B cell (primary cell): Measurements from ENCODE around the gene LRRC73. TPM values are rescaled to one million over a fixed set of nuclear protein-coding genes. Genes with fewer than 3 reads are reported as not detected.

Experiments used
- ATAC-seq: fragments of 200-7000 bp; cut with Tn5 transposase; one replicate; pipeline ENCODE4 v1.10.0; 2021; ENCODE audit warnings: low read depth, mild to moderate bottlenecking, moderate number of reproducible peaks, moderate library complexity
- CTCF ChIA-PET: fragments of 350-600 bp; sonication (Branson Sonifier 250); formaldehyde crosslinking; loops from one replicate; lab custom pipeline; 2021; ENCODE audit warnings: antibody characterized with exemption, inconsistent platforms; lab: Charles Lee
- POLR2A ChIA-PET: fragments of 350-600 bp; sonication (Branson Sonifier 250); formaldehyde crosslinking; loops from one replicate; lab custom pipeline; 2021; ENCODE audit warnings: antibody characterized with exemption; lab: Charles Lee
- DNase-seq: peaks from one replicate; pipeline ENCODE4 v3.0.0; 2013
- H2AFZ ChIP-seq: 2 replicates; pipeline ENCODE4 v1.6.1; 2012; ENCODE audit warnings: mild to moderate bottlenecking, low read depth, low read length; ENCODE audit not compliant: insufficient read depth, poor library complexity, severe bottlenecking
- H3K27ac ChIP-seq, 2 donors: 1 replicate in 1 of 2; 2 replicates in 1 of 2; pipeline ENCODE4 v1.5.1; 2012 to 2013; ENCODE audit warnings: low read length in 2 of 2, mild to moderate bottlenecking in 2 of 2, moderate library complexity in 1 of 2
- H3K27me3 ChIP-seq, 4 experiments: fragments of 200-600 bp in 1 of 4; sonication (generic) in 1 of 4; replicated peaks in 1 of 4; 1 replicate in 2 of 4; 2 replicates in 2 of 4; pipeline versions ENCODE4 v1.6.1 to v1.7.0; 2013 to 2016; ENCODE audit warnings: low read length in 3 of 4, mild to moderate bottlenecking in 2 of 4, mixed read lengths in 1 of 4, moderate library complexity in 1 of 4; ENCODE audit not compliant: insufficient read depth in 4 of 4, control insufficient read depth in 3 of 4; ENCODE audit errors: control extremely low read depth in 1 of 4
- H3K36me3 ChIP-seq, 2 experiments: replicated peaks in 1 of 2; 1 replicate in 1 of 2; 2 replicates in 1 of 2; pipeline versions ENCODE4 v1.6.1 to v1.7.1; 2013; ENCODE audit warnings: low read length in 1 of 2; ENCODE audit not compliant: insufficient read depth in 2 of 2, control insufficient read depth in 1 of 2; ENCODE audit errors: control extremely low read depth in 1 of 2, extremely low read depth in 1 of 2
- H3K4me1 ChIP-seq, 2 donors: fragments of 200-600 bp in 1 of 2; sonication (generic) in 1 of 2; 1 replicate in 1 of 2; 2 replicates in 1 of 2; pipeline versions ENCODE4 v1.5.1 to v1.6.1; 2013 to 2017; ENCODE audit warnings: low read length in 2 of 2; ENCODE audit not compliant: control insufficient read depth in 2 of 2, insufficient read depth in 2 of 2
- H3K4me2 ChIP-seq: replicated peaks from 2 replicates; pipeline ENCODE3; 2012; ENCODE audit warnings: mild to moderate bottlenecking, low read depth, low read length; ENCODE audit not compliant: poor library complexity, severe bottlenecking
- H3K4me3 ChIP-seq, 5 experiments: fragments of 200-600 bp in 1 of 5; sonication (generic) in 1 of 5; 1 replicate in 3 of 5; 2 replicates in 2 of 5; pipeline versions ENCODE4 v1.5.1 to v1.7.0; 2011 to 2016; ENCODE audit warnings: low read length in 4 of 5, mild to moderate bottlenecking in 4 of 5, low read depth in 2 of 5, control low read depth in 1 of 5, moderate library complexity in 1 of 5; ENCODE audit not compliant: insufficient read depth in 1 of 5; ENCODE audit errors: control extremely low read depth in 1 of 5, extremely low read depth in 1 of 5
- H3K79me2 ChIP-seq: fragments of 200-600 bp; sonication (generic); one replicate; pipeline ENCODE4 v1.6.0; 2016; ENCODE audit warnings: low read length; ENCODE audit not compliant: control insufficient read depth, insufficient read depth
- H3K9ac ChIP-seq: fragments of 200-600 bp; sonication (generic); 2 replicates; pipeline ENCODE4 v1.6.1; 2017; ENCODE audit warnings: mild to moderate bottlenecking, low read length, moderate library complexity
- H3K9me3 ChIP-seq, 3 donors: one replicate each; pipeline versions ENCODE4 v1.6.1 to v1.7.1; 2013; ENCODE audit warnings: low read length in 2 of 3; ENCODE audit not compliant: control insufficient read depth in 2 of 3, insufficient read depth in 1 of 3; ENCODE audit errors: control extremely low read depth in 1 of 3
- H4K20me1 ChIP-seq: 2 replicates; pipeline ENCODE4 v1.6.0; 2012; ENCODE audit warnings: mild to moderate bottlenecking, low read length; ENCODE audit not compliant: insufficient read depth, control insufficient read depth, poor library complexity, severe bottlenecking
- H3K27ac Mint-ChIP-seq: one replicate; pipeline ENCODE4 v1.8.0; 2021; ENCODE audit warnings: mixed read lengths
- H3K27me3 Mint-ChIP-seq: one replicate; pipeline ENCODE4 v1.8.0; 2021; ENCODE audit warnings: mixed read lengths
- H3K4me1 Mint-ChIP-seq: one replicate; pipeline ENCODE4 v1.8.0; 2021; ENCODE audit warnings: mixed read lengths
- H3K4me3 Mint-ChIP-seq: one replicate; pipeline ENCODE4 v1.8.0; 2021; ENCODE audit warnings: mixed read lengths
- H3K9me3 Mint-ChIP-seq: one replicate; pipeline ENCODE4 v1.8.0; 2022; ENCODE audit warnings: mixed read lengths; ENCODE audit not compliant: insufficient read depth
- EZH2 ChIP-seq: IDR thresholded peaks from 2 replicates; pipeline ENCODE4 v1.6.1; 2012; ENCODE audit warnings: borderline replicate concordance, low read depth, mild to moderate bottlenecking, moderate library complexity, low read length; ENCODE audit not compliant: insufficient read depth, poor library complexity, severe bottlenecking
- WGBS: methylation state at CpG from one replicate; pipeline ENCODE4 v1.1.5; 2013; ENCODE audit warnings: missing lambda C conversion rate; ENCODE audit not compliant: insufficient coverage; 5-methylcytosine and 5-hydroxymethylcytosine counted together
- intact Hi-C: fragments of 100-400 bp; cut with micrococcal nuclease; formaldehyde crosslinking; loops from one replicate; pipeline ENCODE4 v1.10.0; 2022
- polyA plus RNA-seq: library from polyadenylated mRNA; depleted of rRNA; stranded (reverse); fragments of >200 nt; gene quantifications from 2 replicates; pipeline ENCODE4 v1.2.3, GENCODE V29; 2012
- total RNA-seq, 2 donors: library from RNA; stranded (reverse); fragments of 120-200 nt in 1 of 2; gene quantifications; 1 replicate in 1 of 2; 2 replicates in 1 of 2; pipeline versions ENCODE4 v1.2.3 to v1.2.4, GENCODE V29; 2013 to 2022
- TF ChIP-seq, protein P1 (sequence below): fragments of 200-600 bp; IDR thresholded peaks from one replicate; pipeline ENCODE4 v1.8.0; 2022; ENCODE audit warnings: antibody characterized with exemption, mild to moderate bottlenecking

Gene LRRC73
- total and polyA plus RNA-seq, 2 donors (not counting 1 experiment from before 2014, with no cell fraction given): 0.06 to 0.99 TPM

DNA sequence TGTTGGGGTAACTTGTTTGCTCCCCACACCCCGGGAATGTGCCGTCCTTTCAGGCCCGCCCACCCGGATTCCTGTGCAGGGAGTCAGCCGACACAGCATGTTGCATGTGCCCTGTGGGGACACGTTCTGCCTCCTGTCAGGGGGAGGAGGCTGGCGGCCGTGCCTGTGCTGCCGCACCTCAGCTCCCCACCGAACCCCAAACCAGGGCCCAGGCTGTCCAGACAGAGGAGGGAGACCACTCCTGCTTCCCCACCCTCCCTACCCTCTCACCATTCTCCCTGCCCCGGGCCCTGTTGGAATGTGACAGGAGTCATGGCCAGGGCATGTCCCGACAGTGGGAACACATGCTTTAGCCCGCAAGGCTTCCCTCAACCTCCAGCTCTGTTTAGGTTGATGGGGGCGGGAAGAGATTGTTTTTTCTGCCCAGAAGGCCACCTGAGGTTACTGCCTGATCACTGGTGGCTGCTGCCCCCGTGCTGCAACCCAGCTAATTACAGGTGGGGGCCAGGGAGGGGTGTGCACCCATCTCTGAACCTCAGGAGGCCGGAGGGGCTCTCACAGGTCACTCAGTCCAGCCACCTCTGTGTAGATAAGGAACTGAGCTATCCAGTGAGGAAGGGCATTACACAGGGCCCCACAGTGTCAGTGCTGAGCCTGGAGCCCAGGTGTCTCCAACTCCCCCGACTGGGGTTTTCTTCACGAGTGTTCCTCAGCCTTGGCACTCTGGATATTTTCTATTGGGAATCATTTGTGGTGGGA, 13.6 kb downstream of the LRRC73 start:
- no peak for TF ChIP-seq EZH2
- TF ChIP-seq, protein P1, sequence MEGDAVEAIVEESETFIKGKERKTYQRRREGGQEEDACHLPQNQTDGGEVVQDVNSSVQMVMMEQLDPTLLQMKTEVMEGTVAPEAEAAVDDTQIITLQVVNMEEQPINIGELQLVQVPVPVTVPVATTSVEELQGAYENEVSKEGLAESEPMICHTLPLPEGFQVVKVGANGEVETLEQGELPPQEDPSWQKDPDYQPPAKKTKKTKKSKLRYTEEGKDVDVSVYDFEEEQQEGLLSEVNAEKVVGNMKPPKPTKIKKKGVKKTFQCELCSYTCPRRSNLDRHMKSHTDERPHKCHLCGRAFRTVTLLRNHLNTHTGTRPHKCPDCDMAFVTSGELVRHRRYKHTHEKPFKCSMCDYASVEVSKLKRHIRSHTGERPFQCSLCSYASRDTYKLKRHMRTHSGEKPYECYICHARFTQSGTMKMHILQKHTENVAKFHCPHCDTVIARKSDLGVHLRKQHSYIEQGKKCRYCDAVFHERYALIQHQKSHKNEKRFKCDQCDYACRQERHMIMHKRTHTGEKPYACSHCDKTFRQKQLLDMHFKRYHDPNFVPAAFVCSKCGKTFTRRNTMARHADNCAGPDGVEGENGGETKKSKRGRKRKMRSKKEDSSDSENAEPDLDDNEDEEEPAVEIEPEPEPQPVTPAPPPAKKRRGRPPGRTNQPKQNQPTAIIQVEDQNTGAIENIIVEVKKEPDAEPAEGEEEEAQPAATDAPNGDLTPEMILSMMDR: peak; percentile 40
- no peak overlapping the region for H3K9ac ChIP-seq
- no peak overlapping the region for H2AFZ ChIP-seq
- Mint-ChIP-seq H3K4me3 (no peak overlapping the region), H3K27me3 (no peaks in the 10 kb centered on the region), H3K4me1 (peaks cover 12% of the 10 kb centered on the region), H3K9me3 (no peaks in the 10 kb centered on the region), H3K27ac (no peak overlapping the region)
- H3K4me1 ChIP-seq: peaks cover 0 to 6% of the 10 kb centered on the region in 2 donors
- peak; percentile 39 for DNase-seq
- H3K27me3 ChIP-seq: no peaks in the 10 kb centered on the region
- H3K4me2 ChIP-seq: no peak overlapping the region
- H4K20me1 ChIP-seq: no peaks in the 10 kb centered on the region
- intact Hi-C loops: no loop called here
- 98% methylated on average over 11 of the region's 18 CpGs for WGBS
- no peaks in the 10 kb centered on the region for H3K9me3 ChIP-seq
- H3K4me3 ChIP-seq: no peak overlapping the region
- H3K36me3 ChIP-seq: peaks cover 0 to 58% of the 10 kb centered on the region in 2 experiments
- ChIA-PET CTCF (interaction anchor here (0.7 to 8.0 kb wide), 5 partner anchors 9 to 233 kb away, joined by 3 to 69 read pairs (median 4); no protein-coding TSS in a partner anchor), POLR2A (no interaction called here)
- no peak overlapping the region for H3K27ac ChIP-seq
- peak; percentile 39 for ATAC-seq
- peaks cover 30% of the 10 kb centered on the region for H3K79me2 ChIP-seq

DNA sequence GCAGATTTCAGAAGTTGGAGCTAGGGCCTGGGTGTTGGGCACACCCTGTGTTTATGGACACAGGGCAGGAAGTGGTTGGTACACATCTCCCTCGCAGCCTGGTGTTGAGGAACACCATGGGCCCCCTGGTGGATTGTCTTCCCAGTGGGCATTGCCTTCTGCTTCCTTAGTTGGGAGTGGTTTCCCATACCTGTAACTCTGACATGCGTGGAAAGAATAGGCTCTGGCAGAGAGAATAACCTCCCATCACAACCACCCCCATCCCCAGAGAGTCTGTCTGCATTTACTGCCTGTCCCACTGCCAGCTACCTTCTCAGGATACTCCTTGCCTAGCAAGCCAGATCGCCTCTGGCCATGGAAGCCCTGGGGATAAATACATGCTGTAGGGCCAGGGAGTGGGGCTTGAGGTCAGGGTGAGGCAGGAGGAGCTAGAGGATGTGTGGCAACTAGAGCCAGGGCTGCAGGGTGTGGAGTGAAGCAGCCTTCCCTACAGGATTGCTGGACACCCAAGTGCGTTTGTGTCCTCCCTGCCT, 14.7 kb downstream of the LRRC73 start:
- no peak overlapping the region for H3K4me2 ChIP-seq
- Mint-ChIP-seq H3K27me3 (no peaks in the 10 kb centered on the region), H3K4me1 (peaks cover 12% of the 10 kb centered on the region), H3K27ac (no peak overlapping the region), H3K9me3 (no peaks in the 10 kb centered on the region), H3K4me3 (no peak overlapping the region)
- no peak overlapping the region for H3K4me3 ChIP-seq
- intact Hi-C loops: no loop called here
- 73% methylated on average over 3 of the region's 4 CpGs for WGBS
- no peak overlapping the region for H2AFZ ChIP-seq
- H3K36me3 ChIP-seq: peaks cover 0 to 49% of the 10 kb centered on the region in 2 experiments
- H3K4me1 ChIP-seq: peaks cover 0 to 6% of the 10 kb centered on the region in 2 donors
- DNase-seq (no peak), ATAC-seq (no peak)
- no peaks in the 10 kb centered on the region for H3K27me3 ChIP-seq
- ChIA-PET CTCF (interaction anchor here (1.5 to 8.0 kb wide), 2 partner anchors 10 to 41 kb away, joined by 5 to 69 read pairs; no protein-coding TSS in a partner anchor), POLR2A (no interaction called here)
- H3K27ac ChIP-seq: no peak overlapping the region
- H3K9me3 ChIP-seq: no peaks in the 10 kb centered on the region
- peaks cover 30% of the 10 kb centered on the region for H3K79me2 ChIP-seq
- TF ChIP-seq, protein P1: no peak
- no peak for TF ChIP-seq EZH2
- no peak overlapping the region for H3K9ac ChIP-seq
- no peaks in the 10 kb centered on the region for H4K20me1 ChIP-seq
